ENCODE measurements around the gene MARCHF6.
"Not testable (repeated sequence)": the region's sequence is repeated elsewhere in the genome, so short reads cannot be mapped to it uniquely, and the experiment has no call there.

MARCHF6 gene

DNA sequence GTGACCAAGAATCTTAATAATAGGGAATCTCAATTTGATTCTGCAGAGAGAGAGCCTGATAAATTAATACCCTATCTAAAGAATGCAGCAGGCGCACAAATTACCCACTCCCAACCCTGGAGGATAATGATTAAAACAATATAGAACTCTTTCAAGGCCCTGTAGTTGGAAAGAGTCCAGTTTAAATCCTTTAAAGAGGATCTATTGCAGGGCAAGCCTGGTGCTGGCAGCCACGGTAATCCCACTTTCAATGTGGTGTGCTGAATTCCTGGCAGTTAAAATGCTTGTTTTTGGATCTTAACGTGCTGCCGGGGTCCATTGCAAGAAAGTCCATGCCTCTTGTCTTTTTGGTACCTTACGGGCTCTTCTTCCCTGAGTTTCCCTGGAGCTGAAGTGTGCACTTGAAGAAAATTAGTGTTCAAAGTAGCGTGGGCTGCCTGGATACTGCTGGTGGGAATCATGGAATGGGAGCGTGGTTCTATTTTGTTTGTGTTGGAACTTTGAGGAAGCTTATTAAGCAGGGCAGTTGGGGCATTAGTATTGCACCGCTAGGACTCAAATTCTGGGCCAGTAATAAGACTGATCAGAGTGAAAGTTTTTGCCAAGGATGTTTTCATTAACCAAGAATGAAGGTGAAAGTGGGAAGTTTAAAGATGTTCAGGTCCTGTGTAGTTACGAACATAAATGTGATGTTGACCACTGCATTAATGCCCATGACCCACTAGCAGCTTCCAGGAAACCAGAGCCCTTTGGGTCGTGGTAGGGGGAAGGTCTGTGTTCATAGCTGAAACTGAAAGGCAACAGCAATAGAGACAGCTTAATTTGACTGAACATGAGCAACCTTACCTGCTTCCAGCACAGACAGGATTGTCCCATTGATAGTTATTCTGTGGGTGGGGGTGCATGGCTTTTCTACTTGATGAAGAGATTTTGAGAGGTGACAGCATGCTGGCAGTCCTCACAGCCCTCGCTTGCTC, 20.8 kb downstream of the MARCHF6 start:
- in situ Hi-C loops (cut with MboI; ENCODE audit: low sequenced_read_pairs), result no loop called here

DNA sequence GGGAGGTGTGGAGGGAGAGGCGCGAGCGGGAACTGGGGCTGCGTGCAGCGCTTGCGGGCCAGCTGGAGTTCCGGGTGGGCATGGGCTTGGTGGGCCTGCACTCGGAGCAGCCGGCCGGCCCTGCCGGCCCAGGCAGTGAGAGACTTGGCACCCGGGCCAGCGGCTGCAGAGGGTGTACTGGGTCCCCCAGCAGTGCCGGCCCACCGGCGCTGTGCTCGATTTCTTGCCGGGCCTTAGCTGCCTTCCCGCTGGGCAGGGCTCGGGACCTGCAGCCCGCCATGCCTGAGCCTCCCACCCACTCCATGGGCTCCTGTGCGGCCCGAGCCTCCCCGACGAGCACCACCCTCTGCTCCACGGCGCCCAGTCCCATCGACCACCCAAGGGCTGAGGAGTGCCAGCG, 21.7 kb downstream of the MARCHF6 start:
- in situ Hi-C loops (cut with MboI; ENCODE audit: low sequenced_read_pairs), result not testable (repeated sequence)

GRCh38 chr5:10376544-10376943, 23.0 kb downstream of the MARCHF6 start:
- in situ Hi-C loops (cut with MboI; ENCODE audit: low sequenced_read_pairs), result no loop called here

DNA sequence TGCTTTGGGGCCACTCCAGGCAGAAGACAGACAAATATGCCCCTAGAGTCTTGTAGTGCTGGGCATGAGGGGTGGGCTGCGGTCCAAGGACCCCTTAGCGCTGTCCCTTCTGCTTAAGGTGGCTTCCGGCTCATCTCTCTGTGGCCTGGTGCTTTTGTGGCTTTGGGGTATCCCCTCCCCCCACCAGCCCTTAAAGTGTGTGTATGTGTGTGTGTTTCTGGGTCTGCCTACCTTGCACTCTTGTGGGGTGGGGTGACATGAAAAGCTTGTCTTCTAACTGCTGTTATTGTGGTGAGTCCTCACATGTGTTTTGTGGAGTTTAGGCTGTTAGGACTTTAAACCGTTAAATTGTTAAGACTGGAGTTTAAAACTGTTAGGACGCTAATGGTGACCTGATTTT, 23.6 kb downstream of the MARCHF6 start:
- in situ Hi-C loops (cut with MboI; ENCODE audit: low sequenced_read_pairs), result no loop called here

- in situ Hi-C loops (cut with MboI; ENCODE audit: low sequenced_read_pairs), result no loop called here
These were observed 28.3 kb downstream of the MARCHF6 start for GRCh38 chr5:10381803-10382202.

DNA sequence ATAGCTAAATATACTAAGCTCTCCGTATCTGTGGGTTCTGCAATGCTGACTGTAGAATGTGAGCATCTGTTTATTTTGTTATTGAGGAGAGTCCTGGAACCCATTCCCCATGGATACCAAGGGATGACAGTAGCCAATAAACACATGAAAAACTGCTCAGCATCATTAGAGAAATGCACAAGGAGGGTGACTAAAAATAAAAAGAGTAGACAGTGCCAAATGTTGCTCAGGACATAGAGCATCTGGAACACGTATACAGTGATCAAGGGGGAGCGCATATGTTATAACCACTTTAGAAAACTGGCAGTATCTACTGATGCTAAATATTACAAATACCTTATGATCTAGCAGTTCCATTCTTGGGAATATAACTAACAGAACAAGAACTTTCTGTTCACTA, 31.0 kb downstream of the MARCHF6 start:
- in situ Hi-C loops (cut with MboI; ENCODE audit: low sequenced_read_pairs), result no loop called here

DNA sequence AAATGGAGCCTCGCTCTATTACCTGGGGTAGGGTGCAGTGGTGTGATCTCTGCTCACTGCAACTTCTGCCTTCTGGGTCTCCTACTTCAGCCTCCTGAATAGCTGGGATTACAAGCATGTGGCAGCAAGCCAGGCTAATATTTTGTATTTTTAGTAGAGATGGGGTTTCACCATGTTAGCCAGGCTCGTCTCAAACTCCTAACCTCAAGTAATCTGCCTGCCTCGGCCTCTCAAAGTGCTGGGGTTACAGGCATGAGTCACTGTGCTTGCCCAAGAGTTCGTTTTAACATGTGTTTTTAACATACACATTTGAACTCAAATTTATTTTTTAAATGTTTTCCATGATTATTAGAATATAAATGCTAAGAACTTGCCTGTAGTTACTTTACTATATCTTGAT, 34.2 kb downstream of the MARCHF6 start:
- in situ Hi-C loops (cut with MboI; ENCODE audit: low sequenced_read_pairs), result no loop called here

DNA sequence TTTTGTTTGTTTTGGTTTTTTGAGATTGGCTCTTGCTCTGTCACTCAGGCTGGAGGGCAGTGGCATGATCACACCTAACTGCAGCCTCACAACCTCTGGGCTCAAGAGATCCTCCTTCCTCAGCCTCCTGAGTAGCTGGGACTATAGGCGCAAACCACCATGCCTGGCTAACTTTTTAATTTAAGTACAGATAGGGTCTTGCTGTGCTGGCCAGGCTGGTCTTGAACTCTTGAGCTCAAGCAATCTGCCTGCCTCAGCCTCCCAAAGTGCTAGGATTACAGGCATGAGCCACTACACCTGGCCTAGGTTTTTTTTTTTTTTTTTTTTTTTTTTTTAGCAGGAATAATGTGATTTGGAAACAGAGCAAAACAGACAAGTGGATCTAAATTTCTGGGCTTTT, 37.6 kb downstream of the MARCHF6 start:
- in situ Hi-C loops (cut with MboI; ENCODE audit: low sequenced_read_pairs), result no loop called here

- in situ Hi-C loops (cut with MboI; ENCODE audit: low sequenced_read_pairs), result not testable (repeated sequence)
These were observed 39.3 kb downstream of the MARCHF6 start for GRCh38 chr5:10392567-10393328.

- in situ Hi-C loops (cut with MboI; ENCODE audit: low sequenced_read_pairs), result no loop called here
These were observed 40.0 kb downstream of the MARCHF6 start for GRCh38 chr5:10393491-10393890.

- in situ Hi-C loops (cut with MboI; ENCODE audit: low sequenced_read_pairs), result no loop called here
These were observed 43.1 kb downstream of the MARCHF6 start for GRCh38 chr5:10396552-10396951.

DNA sequence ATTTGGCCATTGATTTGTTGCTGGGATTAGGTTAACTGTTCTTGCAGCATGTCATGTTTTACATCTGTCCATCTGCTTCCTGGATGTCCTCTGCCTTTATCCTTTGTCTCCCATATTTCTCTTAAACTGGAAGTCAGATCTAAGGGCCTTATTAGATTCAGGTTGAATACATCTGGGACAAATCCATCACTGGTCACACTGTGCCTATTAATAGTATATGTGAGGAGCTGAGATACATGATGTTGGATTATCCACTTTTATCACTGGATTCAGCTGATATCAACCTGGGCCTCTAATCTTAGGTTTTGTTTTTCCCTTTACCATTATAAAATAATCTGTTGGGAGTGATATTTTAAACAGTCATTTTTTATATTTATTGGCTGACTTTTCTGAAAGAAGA, 46.3 kb downstream of the MARCHF6 start:
- in situ Hi-C loops (cut with MboI; ENCODE audit: low sequenced_read_pairs), result no loop called here

DNA sequence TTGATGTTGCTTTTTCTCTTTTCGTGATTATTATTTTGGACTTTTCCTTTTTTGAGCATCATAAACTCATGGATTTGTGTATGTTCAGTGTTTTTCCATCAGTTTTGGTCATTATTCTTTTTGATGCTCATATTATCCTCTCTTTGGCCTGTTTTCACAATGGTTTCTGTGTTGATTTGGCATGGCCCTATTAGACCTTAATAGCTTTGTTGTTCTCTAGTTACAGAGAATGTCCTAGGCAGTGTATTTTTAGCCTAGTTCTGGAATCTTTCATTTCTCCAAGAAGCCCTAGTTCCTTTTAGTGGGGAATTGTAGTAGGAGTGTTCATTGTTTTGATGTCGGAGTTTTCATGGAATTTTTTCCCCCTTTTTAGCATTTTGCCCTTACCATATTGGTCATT, 46.9 kb downstream of the MARCHF6 start:
- in situ Hi-C loops (cut with MboI; ENCODE audit: low sequenced_read_pairs), result no loop called here

- in situ Hi-C loops (cut with MboI; ENCODE audit: low sequenced_read_pairs), result no loop called here
These were observed 47.3 kb downstream of the MARCHF6 start for GRCh38 chr5:10400831-10401230.

GRCh38 chr5:10401498-10401897, 48.0 kb downstream of the MARCHF6 start:
- in situ Hi-C loops (cut with MboI; ENCODE audit: low sequenced_read_pairs), result no loop called here
